ENCODE results near the gene DTX3. TPM values are rescaled to one million over a fixed set of nuclear protein-coding genes. Genes with fewer than 3 reads are reported as not detected.

DTX3 gene
- total and polyA plus RNA-seq, 10 donors, result 13.7 to 30.7 (median 21.6) TPM

DNA sequence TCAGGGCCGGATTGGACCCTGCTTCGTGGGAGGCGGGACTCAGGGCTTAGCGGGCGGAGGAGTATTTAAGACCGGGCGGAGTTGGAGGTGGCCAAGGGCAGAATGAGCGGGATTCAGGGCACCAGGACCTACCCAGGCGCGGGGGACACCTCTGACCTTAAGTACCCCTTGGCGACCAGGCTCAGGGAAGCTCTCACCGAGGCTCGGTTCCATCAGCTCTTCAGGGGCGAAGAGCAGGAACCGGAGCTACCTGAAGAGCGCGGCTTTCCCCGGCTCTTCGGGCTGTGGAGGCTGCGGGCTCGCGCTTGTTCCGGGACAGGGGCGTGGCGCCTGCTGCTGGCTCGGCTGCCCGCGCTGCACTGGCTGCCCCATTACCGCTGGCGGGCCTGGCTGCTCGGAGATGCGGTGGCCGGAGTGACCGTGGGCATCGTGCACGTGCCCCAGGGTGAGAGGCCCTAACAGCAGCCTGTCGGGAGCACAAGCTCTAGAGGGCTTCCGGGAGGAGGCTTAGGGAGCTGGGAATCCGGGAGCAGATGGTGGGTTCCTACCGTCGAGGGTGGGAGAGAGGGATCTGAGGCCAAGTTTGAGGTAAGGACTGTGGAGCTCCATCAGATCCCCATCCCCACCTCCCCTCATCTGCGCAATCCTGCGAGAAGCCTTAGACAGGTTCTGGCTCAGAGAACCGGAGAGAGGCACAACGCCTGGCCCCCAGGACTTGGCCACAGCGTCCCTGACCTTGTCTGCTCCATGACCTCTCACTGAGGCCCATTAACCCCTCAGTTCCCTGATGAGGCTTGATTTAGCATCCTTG is 15.0 kb downstream of the DTX3 start:
- DNase-seq, result no peak
- Histone ChIP-seq H3K27me3 (replicated peaks in 1 of 7) (peaks cover 7 to 100% (median 57%) of the 10 kb centered on the region in 7 donors), H3K4me1 (peaks cover 20 to 42% (median 32%) of the 10 kb centered on the region in 6 donors)

DNA sequence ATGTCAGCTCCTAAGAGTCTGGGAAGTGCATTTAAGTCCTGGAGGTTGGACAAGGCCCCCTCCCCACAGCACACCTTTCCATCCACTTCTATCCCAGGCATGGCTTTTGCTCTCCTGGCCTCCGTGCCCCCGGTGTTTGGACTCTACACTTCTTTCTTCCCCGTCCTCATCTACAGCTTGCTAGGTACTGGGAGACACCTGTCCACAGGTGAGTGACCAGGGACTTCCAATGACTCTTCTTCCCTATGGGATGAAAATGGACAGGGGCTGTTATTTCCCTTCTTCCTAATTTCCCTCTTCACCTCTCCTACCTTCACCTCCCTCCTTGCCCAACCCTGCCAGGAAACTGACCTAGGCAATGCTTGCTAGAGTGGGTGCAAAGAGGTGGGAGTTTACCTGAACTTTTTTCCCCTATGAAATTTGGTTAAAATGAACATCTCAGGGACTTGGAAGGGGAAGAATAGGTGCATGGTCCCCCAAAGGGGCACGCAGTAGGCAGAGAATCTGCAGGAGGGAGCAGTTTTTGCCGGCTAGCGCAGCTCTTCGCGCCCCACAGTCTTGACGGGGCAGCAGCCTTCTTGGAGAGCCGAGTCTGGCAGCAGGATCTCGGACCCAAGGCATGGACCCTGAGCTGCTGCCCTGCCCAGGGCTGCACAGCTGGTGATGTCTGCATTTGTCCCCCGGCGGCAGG is 15.8 kb downstream of the DTX3 start:
- intact Hi-C loops (cut with DNase I; ENCODE audit: low total_unique reads), result loop anchor here (5.0 kb wide), 1 partner anchor 38 kb away; no protein-coding TSS in a partner anchor
- Histone ChIP-seq H3K4me1 (peaks cover 18 to 35% (median 28%) of the 10 kb centered on the region in 6 donors), H3K27ac (no peak overlapping the region), H3K9me3 (no peaks in the 10 kb centered on the region), H3K27me3 (replicated peaks in 1 of 7) (peaks cover 7 to 100% (median 63%) of the 10 kb centered on the region in 7 donors), H3K4me3 (peak overlapping the region in 3 of 8 donors; percentile 35 to 67 (median 40)), H3K36me3 (peaks cover 0 to 10% (median 0%) of the 10 kb centered on the region in 6 donors)
- 11 to 25% (median 21%) methylated on average over 8 to 13 of the region's 13 CpGs for WGBS, 5 donors
- TF ChIP-seq, protein P1, sequence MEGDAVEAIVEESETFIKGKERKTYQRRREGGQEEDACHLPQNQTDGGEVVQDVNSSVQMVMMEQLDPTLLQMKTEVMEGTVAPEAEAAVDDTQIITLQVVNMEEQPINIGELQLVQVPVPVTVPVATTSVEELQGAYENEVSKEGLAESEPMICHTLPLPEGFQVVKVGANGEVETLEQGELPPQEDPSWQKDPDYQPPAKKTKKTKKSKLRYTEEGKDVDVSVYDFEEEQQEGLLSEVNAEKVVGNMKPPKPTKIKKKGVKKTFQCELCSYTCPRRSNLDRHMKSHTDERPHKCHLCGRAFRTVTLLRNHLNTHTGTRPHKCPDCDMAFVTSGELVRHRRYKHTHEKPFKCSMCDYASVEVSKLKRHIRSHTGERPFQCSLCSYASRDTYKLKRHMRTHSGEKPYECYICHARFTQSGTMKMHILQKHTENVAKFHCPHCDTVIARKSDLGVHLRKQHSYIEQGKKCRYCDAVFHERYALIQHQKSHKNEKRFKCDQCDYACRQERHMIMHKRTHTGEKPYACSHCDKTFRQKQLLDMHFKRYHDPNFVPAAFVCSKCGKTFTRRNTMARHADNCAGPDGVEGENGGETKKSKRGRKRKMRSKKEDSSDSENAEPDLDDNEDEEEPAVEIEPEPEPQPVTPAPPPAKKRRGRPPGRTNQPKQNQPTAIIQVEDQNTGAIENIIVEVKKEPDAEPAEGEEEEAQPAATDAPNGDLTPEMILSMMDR (IDR thresholded peaks at IDR 0.05 in 8 of 11, conservative IDR thresholded peaks at IDR 0.05 in 3 of 11), result no peak
- no peak for TF ChIP-seq POLR2AphosphoS5 (IDR thresholded peaks at IDR 0.05)
- TF ChIP-seq POLR2A (IDR thresholded peaks at IDR 0.05), result no peak
- DNase-seq, result no peak

More for the DNA sequence above, 15.0 kb downstream of the DTX3 start:
- no peak for TF ChIP-seq POLR2AphosphoS5 (IDR thresholded peaks at IDR 0.05)
- TF ChIP-seq POLR2A (IDR thresholded peaks at IDR 0.05), result no peak
- TF ChIP-seq, protein P1 (IDR thresholded peaks at IDR 0.05 in 8 of 11, conservative IDR thresholded peaks at IDR 0.05 in 3 of 11), result no peak
- Histone ChIP-seq H3K27ac (no peak overlapping the region), H3K36me3 (peaks cover 0 to 16% (median 0%) of the 10 kb centered on the region in 6 donors), H3K9me3 (no peaks in the 10 kb centered on the region), H3K4me3 (peak overlapping the region in 2 of 8 donors; percentile 7 to 36)
- WGBS, 5 donors, result 11 to 36% (median 18%) methylated on average over 20 to 46 of the region's 46 CpGs
- intact Hi-C loops (cut with DNase I; ENCODE audit: low total_unique reads), result loop anchor here (5.0 kb wide), 1 partner anchor 37 kb away; no protein-coding TSS in a partner anchor

DNA sequence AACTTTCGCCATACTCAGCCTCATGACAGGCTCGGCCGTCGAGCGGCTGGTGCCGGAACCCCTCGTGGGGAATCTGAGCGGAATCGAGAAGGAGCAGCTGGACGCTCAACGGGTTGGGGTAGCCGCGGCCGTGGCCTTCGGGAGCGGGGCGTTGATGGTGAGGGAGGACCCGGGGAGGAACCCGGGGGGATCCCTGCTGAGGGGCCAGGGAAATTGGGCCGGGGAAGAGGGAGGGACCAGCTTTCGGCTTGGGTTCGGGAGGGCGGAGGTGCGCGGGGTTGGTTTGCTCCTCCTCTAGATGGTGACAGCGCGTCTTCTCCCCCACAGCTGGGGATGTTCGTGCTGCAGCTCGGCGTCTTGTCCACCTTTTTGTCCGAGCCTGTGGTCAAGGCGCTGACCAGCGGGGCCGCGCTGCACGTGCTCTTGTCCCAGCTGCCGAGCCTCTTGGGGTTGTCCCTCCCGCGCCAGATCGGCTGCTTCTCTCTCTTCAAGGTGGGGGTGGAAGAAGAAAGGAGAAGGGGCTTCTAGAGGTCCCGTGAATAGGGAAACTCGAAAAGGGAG is 16.4 kb downstream of the DTX3 start:
- no peak overlapping the region for H3K27ac ChIP-seq

More for the DNA sequence above, 16.4 kb downstream of the DTX3 start:
- intact Hi-C loops (cut with DNase I; ENCODE audit: low total_unique reads), result loop anchor here (5.0 kb wide), 1 partner anchor 39 kb away; no protein-coding TSS in a partner anchor
- no peaks in the 10 kb centered on the region for H3K9me3 ChIP-seq
- peaks cover 18 to 35% (median 28%) of the 10 kb centered on the region in 6 donors for H3K4me1 ChIP-seq
- DNase-seq, result no peak
- H3K4me3 ChIP-seq, result peak overlapping the region; percentile 5 to 67 (median 36)
- WGBS, 5 donors, result 1 to 4% (median 3%) methylated on average over 35 to 42 of the region's 42 CpGs
- peaks cover 7 to 100% (median 70%) of the 10 kb centered on the region in 7 donors for H3K27me3 ChIP-seq (replicated peaks in 1 of 7)
- peak in 2 of 3 donors; percentile 11 to 23 for TF ChIP-seq POLR2AphosphoS5 (IDR thresholded peaks at IDR 0.05)
- TF ChIP-seq, protein P1 (IDR thresholded peaks at IDR 0.05 in 8 of 11, conservative IDR thresholded peaks at IDR 0.05 in 3 of 11), result no peak
- H3K36me3 ChIP-seq, result peaks cover 0 to 3% (median 0%) of the 10 kb centered on the region in 6 donors
